OCI-M2 (cell line): ENCODE measurements around the gene RASSF4.

Experiments used
- DNase-seq: peaks from one replicate; lab custom pipeline; 2025; ENCODE audit not compliant: unreplicated experiment; lab: John Stamatoyannopoulos, UW

Gene RASSF4

DNA sequence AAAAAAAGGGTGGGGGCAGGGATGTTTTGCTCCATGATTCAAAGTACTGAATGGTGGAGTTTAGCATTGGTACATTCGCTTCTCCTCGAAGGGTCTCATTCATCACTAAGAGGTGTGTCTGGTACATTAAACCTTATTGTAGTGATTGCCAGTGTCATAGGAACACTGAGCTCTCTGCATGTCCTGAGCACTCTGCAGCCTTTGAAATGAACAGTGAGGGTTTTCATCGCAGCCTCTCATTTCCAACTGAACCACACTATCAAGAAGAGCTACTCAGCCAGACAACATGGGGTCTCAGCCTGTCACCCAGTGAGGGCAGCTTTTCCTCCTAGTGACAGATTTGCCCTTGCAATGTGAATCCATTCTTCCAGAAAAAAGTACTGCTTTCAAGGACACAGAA lies 26.6 kb downstream of the RASSF4 start:
- no peak for DNase-seq

DNA sequence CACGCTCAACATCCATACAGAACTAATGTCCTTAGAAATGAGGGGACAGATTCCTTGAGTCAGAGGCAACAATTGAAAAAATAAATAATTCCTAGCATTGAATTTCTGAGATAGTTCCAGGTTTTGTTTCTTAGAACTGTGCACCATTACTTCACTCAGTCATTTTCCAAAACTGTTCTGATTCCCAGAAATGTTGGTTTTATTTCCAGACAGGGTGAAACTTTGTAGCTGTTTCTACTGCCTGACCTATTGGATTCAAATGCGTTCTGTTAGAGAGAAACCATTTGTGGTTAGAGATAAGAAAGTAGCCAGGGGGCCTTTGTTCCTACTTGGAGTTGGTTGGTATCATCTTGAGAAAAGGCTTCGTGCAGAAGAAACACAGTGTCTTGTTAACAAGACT lies 27.1 kb downstream of the RASSF4 start:
- no peak for DNase-seq

DNA sequence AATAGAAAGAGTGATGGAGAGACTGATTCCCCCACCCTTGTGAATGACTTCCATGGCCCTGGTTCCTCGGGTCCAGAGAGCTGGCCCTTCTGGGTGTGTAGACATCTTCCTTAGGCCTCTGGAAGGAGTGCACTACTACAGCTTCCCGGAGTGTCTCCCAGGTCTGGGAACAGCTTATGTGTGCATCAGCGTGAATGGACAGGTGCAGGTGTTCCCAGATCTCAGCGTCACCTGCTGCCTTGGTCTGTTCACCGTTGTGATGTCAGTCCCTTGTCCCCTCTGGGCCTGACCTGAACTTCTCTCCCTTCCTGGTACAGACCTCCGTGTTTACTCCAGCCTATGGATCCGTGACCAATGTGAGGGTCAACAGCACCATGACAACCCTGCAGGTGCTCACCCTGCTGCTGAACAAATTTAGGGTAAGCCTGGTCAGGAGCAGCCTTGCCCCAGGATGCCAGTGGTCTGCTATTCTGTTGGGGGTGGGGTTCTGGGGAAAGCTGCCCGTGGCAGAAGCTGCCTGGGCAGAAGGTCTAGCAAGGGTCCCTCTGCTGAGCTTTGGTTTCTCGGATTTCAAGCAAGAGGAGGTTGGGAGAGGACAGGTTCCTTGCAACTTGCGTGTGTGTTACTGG lies 29.5 kb downstream of the RASSF4 start:
- DNase-seq: no peak

DNA sequence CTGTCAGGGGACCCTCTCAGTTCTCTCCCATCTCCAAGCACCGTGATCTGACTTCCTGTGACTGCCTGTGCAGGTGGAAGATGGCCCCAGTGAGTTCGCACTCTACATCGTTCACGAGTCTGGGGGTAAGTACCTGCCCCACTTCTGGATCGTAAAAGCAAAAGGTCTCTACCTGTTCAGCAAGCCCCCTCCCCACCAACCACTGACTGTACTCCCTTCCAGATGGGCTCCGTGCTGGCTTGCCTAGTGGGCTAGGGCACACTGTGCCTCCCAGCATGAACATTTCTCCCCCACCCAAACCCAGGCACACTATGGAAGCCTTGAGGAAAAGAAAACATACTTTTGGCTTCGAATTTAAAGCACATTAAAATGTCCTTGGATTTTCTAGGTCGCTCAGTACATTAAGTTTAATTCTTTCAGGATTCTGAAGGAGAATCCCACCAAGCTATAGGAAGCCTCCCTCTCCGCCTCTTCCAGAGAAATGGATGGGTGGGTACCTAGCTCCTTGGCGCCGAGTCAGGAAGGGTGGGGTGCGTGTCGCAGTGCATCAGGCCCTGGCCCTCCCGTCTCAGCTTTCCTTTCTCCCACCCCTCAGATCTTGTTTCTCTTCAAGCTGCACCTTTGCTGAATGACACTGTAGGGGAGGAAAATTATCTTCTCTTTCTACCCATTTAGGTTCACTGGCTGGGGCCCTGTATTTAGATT lies 30.1 kb downstream of the RASSF4 start:
- DNase-seq: no peak

DNA sequence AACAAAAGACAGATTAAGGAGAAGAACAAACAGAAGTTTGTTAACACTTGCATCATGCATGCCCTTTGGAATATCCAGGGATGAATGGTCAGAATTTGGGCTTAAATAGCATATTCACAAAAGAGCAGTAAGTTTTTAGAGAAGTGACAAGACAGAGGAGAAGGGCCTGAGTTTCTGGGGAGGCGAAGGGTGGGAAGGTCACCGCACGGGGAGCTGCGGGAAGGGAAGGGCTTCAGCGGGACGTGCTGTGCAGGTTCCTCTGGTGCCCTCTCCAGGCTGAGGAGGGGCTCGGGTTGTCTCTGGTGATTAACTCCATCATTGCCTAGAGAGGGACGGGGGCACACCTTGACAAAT lies 30.7 kb downstream of the RASSF4 start:
- DNase-seq: no peak

DNA sequence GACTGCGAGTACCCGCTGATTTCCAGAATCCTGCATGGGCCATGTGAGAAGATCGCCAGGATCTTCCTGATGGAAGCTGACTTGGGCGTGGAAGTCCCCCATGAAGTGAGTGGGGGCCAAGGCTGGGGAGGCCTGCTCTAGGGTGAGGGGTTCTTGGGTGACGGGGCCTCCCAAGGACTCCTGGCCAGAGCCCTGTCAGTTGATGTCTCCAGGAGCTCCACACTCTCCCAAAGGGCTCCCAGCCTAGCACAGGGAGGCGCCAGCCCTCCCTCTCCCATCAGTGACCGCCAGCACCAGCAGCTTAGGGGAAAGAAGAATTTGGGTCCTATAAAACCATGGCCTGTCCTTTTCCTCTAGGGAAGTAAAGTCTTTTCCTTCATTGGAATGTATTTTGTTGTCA lies 31.4 kb downstream of the RASSF4 start:
- no peak for DNase-seq

DNA sequence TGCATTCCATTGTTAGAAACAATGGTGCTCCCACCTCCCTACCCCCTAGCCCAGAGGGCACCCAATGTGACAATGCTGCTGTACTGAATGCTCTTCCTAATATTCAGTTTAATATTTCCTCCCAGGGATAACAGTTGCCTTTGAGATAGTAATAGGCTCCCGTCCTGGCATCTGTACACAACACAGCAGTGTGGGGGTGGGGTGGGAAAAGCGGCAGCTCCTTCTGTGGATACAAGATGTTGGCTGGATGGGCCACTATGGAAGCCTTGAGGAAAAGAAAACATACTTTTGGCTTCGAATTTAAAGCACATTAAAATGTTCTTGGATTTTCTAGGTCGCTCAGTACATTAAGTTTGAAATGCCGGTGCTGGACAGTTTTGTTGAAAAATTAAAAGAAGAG lies 32.0 kb downstream of the RASSF4 start:
- DNase-seq: no peak

DNA sequence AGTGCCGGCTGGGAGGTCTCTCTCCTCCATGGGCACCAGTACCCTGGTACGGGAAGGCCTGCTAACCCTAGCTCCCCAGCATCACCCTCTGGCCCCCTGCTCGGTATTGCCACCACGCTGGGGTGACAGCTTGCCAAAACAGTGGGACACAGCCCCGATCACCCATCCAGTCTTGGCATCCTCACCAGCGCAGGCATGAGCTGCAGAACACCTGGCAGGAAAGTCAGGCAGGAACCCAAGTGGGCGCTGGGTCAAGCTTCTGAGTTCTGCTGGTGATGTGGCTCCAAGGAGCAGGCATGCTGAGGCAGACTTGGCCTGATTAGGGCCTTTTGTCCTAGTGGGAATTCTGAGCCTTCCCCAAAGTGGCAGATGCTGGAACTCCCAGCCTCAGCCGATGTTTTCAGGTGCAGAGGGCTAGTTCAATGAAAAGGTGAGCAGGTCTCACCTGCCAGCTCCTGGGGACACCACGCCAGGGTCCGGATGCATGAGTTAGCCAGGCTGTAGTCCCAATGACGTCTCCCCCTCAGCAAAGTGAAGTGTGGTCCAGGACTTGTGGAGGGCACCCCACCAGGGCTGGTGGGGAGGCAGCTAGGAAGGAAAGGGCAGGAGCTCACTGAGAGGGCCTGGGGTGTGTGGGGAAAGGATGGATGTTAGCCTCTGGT lies 32.6 kb downstream of the RASSF4 start:
- no peak for DNase-seq

DNA sequence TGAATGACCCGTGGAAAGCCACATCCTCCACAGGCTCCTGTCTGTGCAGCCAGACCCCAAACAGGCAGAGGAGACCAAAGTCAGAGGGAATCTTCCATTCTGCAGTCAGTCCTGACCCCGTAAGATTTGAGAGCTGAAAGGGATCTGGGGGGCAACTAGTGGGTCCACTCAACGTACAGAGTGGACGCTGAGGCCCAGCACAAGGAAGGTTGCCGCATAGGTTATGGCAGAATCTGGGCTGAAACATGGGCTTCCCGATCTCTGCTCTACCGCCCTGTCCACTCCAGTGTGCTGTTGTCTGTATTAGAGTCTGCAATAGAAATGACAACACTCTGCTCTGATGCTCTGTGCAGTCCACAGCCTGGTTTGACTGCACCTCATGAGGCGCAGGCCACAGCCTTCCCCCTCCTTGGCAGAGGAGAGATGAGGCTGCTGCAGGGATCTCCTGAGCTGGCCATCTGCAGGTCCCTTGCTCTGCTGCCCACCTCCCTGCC lies 33.2 kb downstream of the RASSF4 start:
- DNase-seq: no peak

DNA sequence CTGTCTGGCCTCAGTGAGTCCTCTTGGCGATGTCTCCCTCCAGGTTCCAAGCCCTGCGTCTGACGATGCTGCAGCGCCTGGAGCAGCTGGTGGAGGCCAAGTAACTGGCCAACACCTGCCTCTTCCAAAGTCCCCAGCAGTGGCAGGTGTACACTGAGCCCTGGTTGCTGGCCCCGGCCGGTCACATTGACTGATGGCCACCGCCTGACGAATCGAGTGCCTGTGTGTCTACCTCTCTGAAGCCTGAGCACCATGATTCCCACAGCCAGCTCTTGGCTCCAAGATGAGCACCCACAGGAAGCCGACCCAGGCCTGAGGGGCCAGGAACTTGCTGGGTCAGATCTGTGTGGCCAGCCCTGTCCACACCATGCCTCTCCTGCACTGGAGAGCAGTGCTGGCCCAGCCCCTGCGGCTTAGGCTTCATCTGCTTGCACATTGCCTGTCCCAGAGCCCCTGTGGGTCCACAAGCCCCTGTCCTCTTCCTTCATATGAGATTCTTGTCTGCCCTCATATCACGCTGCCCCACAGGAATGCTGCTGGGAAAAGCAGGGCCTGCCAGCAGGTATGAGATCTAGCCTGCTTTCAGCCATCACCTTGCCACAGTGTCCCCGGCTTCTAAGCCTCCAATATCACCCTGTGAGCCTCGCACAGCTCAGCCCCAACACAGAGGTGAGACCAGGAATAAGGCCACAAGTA lies 33.8 kb downstream of the RASSF4 start:
- DNase-seq: no peak

DNA sequence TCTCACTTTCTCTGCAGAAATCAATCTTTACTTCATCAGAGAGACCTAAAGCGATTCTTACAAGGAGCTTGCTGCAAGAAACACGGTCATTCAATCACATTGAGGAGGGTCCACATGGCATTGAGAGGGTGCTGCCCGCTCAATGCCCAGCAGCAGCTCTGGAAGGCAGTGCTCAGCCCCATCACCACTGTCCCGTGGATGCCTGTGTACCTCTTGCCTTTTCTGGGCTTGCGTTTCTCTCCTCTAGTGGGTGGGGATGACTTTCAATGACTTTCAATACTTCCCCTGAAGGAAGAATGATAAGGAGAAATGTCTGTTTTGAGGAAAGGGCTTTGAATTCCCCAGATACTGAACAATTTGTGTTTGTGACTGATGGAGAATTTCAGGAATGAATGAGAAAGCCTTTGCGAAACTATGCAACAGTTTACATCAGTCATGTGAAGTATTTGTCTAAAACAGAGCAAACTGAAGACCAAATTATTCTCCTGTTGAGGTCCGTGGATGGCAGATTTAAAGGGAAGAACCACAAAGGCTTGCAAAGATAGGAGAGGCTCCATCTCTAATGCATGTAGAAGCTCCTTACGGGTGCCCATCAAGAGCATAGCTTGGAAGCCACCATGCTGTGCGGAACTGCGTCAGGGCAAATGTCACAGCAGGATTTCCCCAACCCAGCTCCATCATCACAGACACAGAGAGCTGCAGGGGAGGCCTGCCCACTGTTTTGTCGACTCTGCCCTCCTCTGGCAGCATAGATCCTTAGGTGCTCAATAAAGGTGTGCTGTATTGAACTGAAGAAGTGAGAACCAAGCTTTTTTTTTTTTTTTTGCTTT lies 34.5 kb downstream of the RASSF4 start:
- no peak for DNase-seq

DNA sequence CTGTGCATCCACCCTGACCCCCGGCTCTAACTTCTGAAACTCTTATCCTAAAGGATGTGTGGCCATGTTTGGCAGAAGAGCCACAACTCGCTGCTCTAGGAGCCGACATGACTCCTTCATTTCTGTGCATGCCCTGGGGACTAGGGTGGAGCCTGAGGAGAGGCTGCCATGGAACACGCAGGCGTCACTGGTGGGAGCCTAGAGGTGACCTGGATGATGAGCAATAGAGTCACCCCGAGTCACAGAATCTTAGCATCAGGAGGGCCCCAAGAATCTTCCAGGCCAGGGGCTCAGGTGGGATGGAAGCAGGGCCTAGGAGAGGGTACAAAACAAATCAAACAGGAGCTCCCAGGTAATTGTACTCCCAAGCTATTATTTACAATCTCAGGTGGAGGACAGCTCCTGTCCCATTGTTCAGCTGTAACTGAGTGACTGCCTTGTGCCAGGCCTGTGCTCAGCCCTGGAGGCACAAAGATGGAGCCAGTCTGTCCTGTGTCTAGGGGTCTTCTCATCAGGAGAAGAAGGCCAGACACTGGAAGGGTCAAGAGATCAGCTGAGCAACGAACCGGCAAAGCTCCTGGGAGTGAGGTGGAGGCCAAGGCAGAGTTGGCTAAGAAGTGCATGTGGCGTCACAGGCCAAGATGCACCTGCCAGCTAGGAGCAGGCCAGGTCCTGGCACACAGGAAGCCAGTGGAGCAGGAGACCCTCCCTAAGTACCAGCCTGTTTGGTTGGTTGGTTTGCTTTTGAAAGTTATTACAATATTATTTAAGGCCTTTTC lies 35.3 kb downstream of the RASSF4 start:
- no peak for DNase-seq

DNA sequence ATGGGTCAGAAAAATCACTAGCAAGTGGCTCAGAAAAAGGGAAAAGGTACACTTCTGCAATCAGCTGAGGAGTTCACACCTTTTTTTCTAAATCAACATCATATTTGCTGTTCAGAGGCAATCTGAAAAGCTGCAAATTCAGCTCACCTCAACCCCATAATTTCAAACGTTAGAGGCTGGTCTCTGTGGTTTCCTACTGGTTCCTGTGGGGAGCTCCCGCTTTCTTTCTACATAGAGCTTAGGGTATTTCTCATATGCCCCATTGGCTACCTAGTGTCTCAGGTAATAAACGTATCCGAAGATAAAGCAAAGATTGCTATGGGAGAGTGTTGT lies 35.9 kb downstream of the RASSF4 start:
- no peak for DNase-seq

DNA sequence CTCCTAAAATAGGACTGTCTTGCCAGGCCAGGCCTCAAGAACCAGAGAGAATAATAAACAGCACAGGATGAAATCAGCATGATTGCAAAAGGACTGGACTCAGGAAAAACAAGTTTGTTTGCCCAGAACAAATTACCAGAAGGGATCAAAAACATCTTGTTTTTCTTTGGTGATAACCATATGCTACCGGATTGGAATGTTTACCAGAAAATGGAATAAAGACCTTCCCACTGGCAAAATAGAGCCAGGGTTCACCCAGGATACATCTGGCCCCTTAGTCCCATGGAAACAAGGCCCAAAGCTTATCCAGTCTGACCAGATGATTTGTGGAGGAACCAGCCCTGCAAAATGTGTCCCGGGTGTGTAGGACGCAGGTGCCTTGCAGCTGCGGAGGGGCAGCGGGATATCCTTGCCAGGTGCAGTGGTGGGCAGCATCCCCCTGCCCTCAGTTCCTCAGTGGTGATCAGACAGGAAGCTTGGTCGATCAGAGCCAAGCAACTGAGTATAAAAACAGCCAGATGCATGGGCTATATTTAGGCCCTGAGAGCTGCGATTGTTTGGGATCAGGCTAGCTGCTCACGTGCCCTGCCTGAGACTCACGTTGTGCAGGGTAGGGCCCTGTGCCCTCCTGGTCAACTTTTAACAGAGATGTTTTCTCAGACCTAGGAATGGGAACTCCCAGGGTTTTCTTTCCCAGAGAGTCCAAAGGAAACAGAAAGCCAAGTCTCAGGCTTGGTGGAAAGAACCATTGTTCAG lies 36.5 kb downstream of the RASSF4 start:
- DNase-seq: no peak

DNA sequence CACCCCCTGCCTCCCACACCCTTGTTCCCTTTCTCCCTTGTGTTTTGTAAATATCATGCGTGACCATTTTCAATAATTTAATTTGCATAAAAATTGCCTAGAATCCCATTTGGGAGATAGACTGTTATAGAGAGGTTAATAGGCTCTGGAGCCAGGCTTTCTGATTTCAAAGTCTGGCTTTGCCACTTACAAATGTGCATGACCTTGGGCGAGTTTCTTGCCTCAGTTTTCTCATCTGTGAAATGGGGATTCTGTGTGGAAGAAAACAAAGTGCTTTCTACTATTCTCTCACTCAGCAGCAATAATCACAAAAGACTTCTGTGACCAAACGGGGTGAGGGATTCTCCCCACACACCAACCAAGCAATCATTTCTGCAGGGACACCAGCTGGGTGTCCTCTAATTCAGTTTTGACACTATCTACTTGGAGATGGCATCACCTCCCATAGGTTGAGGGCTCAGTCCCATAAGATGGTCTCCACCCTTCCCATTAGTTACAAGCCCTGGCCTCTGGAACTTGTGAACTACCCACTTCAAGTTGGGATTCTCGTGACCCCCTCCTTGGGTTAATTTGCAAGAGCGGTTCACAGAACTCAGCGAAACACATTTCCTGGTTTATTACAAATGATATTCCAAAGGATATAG lies 37.6 kb downstream of the RASSF4 start:
- no peak for DNase-seq

DNA sequence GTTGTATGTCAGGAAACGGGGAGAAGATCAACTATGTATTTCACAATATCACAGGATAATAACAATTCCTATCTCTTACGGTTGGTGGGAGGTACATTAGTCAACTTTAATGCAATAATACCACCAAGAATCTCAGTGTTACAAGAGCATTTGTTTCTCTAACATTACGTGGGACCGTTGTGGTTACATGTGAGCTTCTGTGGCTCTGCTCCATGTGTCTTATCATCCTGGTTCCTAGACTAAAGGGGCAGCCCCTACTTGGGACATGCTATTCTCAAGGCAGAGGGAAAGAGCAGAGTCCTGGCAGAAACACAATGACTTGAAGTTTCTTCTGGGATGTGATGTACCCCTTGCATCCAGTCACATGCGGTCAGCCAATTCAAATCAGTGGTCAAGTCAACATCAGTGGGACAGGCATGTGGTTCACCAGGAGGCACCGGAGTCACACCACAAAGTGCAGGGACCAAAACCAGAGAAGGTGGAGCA lies 38.6 kb downstream of the RASSF4 start:
- DNase-seq: no peak

DNA sequence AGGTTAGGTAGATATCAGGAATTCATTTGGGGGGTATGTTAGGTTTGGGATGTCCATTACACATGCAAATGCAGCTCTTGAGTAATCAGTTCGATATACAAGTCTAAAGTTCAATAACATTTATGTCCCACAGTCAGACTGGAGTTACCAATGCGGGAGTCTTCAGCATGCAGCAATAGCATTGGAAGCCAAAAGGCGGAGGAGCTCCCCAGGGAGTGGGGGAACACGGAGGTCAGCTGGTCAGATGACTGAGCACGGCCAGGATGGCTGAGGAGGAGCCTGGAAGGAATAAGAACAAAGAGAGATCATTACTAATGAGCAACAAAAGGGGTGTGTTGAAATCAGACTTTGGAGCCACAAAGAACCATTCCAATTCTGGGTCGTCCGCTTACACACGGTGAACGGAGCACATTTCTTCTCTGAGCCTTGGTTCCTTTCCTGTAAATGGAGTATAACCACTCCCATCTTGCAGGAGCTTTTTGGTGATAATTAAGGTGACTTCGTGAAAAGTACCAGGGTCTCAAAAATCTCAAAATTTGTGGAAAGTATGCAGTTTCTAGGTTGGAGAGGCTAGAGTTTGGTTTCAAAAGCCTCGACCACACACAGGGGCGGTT lies 40.6 kb downstream of the RASSF4 start:
- DNase-seq: no peak

DNA sequence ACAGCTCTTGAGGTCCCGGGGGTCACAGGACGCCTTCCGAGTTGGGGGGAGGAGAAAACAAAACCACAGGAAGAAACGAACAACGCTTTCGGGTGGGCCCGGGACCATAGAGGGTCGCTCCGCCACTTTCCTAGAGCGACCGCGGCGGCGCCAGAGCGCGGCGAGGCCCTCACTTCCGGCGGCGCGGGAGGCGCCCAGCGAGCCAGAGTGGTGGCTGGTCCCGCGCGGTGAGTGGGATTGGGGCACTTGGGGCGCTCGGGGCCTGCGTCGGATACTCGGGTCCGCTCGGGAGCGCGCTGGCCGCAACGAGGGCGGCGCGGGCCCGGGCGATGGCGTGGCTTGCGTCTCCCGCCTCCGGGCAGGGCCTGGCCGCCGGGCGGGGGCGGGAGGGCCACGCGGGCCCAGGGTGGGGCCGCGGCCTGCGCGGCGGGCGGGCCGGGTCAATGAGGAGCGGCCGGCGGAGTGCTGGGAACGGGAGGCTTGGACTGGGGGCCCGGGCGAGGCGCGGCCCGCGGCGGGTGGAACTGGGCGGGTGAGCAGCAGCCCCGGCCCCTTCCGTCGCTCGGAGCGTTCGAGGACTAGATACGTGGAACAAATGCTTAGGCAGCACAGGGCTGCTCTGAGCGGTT lies 41.3 kb downstream of the RASSF4 start, which contains the start of gene ZNF22:
Gene ZNF22 (plus strand): TSS at position 172 of the 629 bp plus-strand sequence. CDS start 2,446 bp downstream, outside the sequence.
- DNase-seq: no peak
